DOHH2 (cell line): ENCODE data around the gene COTL1.

Experiments
- CTCF ChIP-seq: fragments of 200-600 bp; sonication (generic); IDR thresholded peaks from one replicate; pipeline ENCODE4 v1.5.1; 2014; ENCODE audit warnings: antibody characterized with exemption, mild to moderate bottlenecking, low read depth, low read length; ENCODE audit not compliant: poor library complexity, severe bottlenecking
- EZH2phosphoT487 ChIP-seq: fragments of 200-600 bp; sonication (generic); IDR thresholded peaks from 2 replicates; pipeline ENCODE4 v1.6.1; 2017; ENCODE audit warnings: borderline replicate concordance, mild to moderate bottlenecking, antibody characterized with exemption, low read length, moderate library complexity, mixed read lengths

- TF ChIP-seq CTCF, result no peak
- no peak for TF ChIP-seq EZH2phosphoT487
Observed at GRCh38 chr16:84614073-84614459, 3.8 kb downstream of the COTL1 start.
